ENCODE measurements around the gene SUSD5.
"Not testable (repeated sequence)": the region's sequence is repeated elsewhere in the genome, so short reads cannot be mapped to it uniquely, and the experiment has no call there.

The SUSD5 gene

GRCh38 chr3:33187368-33187634, 31.3 kb downstream of the SUSD5 start:
- no peak for DNase-seq

- DNase-seq = no peak
Observed at GRCh38 chr3:33186524-33187367, 31.9 kb downstream of the SUSD5 start.

- no peak for DNase-seq
Observed at GRCh38 chr3:33184863-33185262, 33.7 kb downstream of the SUSD5 start.

- not testable (repeated sequence) for DNase-seq
Observed at GRCh38 chr3:33181641-33182040, 37.0 kb downstream of the SUSD5 start.

- no peak for DNase-seq
Observed at GRCh38 chr3:33181229-33181628, 37.4 kb downstream of the SUSD5 start.

- DNase-seq = no peak
Observed at GRCh38 chr3:33179132-33179531, 39.5 kb downstream of the SUSD5 start.

- DNase-seq = no peak
Observed at GRCh38 chr3:33174711-33175414, 43.7 kb downstream of the SUSD5 start.

GRCh38 chr3:33174095-33174494, 44.5 kb downstream of the SUSD5 start:
- DNase-seq = no peak

GRCh38 chr3:33173672-33174071, 44.9 kb downstream of the SUSD5 start:
- DNase-seq = no peak

- no peak for DNase-seq
Observed at GRCh38 chr3:33173103-33173502, 45.5 kb downstream of the SUSD5 start.

GRCh38 chr3:33171580-33171979, 47.0 kb downstream of the SUSD5 start:
- DNase-seq = no peak

- no peak for DNase-seq
Observed at GRCh38 chr3:33170531-33170930, 48.1 kb downstream of the SUSD5 start.

GRCh38 chr3:33167716-33168336, 50.8 kb downstream of the SUSD5 start:
- no peak for DNase-seq

- DNase-seq = no peak
Observed at GRCh38 chr3:33167284-33167683, 51.3 kb downstream of the SUSD5 start.

GRCh38 chr3:33166095-33166494, 52.5 kb downstream of the SUSD5 start:
- DNase-seq = no peak

GRCh38 chr3:33165372-33165771, 53.2 kb downstream of the SUSD5 start:
- DNase-seq = no peak

- DNase-seq = not testable (repeated sequence)
Observed at GRCh38 chr3:33162621-33163020, 56.0 kb downstream of the SUSD5 start.

GRCh38 chr3:33159981-33160380, 58.6 kb downstream of the SUSD5 start:
- no peak for DNase-seq

GRCh38 chr3:33159234-33159633, 59.4 kb downstream of the SUSD5 start:
- DNase-seq = no peak

GRCh38 chr3:33155301-33155700, 63.3 kb downstream of the SUSD5 start:
- no peak for DNase-seq

GRCh38 chr3:33153782-33154181, 64.8 kb downstream of the SUSD5 start:
- no peak for DNase-seq

- DNase-seq = no peak
Observed at GRCh38 chr3:33152363-33153360, 65.9 kb downstream of the SUSD5 start.

GRCh38 chr3:33149342-33149741, 69.3 kb downstream of the SUSD5 start:
- DNase-seq = no peak

Measured in CD4-positive, alpha-beta T cell treated with Interleukin-10 for 1 hour (primary cell).